ENCODE data around the gene SH3GL2.

SH3GL2 gene

DNA sequence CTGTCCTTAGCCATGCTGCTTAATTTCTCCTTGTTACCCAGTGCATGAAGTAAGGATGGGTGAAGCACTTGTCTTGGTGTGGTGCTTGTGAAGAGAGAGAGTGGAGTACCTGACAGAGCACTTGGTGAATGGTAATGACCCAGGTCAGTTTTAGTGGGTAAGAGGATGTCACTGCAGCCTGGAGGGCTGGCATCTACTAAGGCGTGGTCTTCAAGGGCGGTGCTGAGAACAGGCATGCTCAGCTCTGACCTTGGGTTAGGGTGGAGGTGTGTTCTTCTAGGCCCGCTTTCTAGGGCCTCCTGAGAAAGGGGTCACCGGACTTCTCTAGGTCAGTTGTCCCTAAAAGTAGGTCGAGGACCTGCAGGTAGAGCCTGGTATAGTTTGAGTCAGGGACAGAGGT, 25.7 kb downstream of the SH3GL2 start:
- no peak overlapping the region for H3K4me3 ChIP-seq (ENCODE audit: low read depth, low read length)
- DNase-seq (ENCODE audit: low read depth), result no peak
- TF ChIP-seq, protein P1, sequence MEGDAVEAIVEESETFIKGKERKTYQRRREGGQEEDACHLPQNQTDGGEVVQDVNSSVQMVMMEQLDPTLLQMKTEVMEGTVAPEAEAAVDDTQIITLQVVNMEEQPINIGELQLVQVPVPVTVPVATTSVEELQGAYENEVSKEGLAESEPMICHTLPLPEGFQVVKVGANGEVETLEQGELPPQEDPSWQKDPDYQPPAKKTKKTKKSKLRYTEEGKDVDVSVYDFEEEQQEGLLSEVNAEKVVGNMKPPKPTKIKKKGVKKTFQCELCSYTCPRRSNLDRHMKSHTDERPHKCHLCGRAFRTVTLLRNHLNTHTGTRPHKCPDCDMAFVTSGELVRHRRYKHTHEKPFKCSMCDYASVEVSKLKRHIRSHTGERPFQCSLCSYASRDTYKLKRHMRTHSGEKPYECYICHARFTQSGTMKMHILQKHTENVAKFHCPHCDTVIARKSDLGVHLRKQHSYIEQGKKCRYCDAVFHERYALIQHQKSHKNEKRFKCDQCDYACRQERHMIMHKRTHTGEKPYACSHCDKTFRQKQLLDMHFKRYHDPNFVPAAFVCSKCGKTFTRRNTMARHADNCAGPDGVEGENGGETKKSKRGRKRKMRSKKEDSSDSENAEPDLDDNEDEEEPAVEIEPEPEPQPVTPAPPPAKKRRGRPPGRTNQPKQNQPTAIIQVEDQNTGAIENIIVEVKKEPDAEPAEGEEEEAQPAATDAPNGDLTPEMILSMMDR (IDR thresholded peaks at IDR 0.05; ENCODE audit: insufficient read depth, low read depth, low read length, missing control alignments), result no peak

GRCh38 chr9:17609312-17610005, 30.6 kb downstream of the SH3GL2 start:
- no peak for DNase-seq (ENCODE audit: low read depth)
- TF ChIP-seq, protein P1 (IDR thresholded peaks at IDR 0.05; ENCODE audit: insufficient read depth, low read depth, low read length, missing control alignments), result no peak
- no peak overlapping the region for H3K4me3 ChIP-seq (ENCODE audit: low read depth, low read length)

- DNase-seq (ENCODE audit: low read depth), result no peak
- TF ChIP-seq, protein P1 (IDR thresholded peaks at IDR 0.05; ENCODE audit: insufficient read depth, low read depth, low read length, missing control alignments), result no peak
- H3K4me3 ChIP-seq (ENCODE audit: low read depth, low read length), result no peak overlapping the region
These were observed 32.5 kb downstream of the SH3GL2 start for GRCh38 chr9:17611342-17611741.

GRCh38 chr9:17611917-17612316, 33.1 kb downstream of the SH3GL2 start:
- DNase-seq (ENCODE audit: low read depth), result no peak
- TF ChIP-seq, protein P1 (IDR thresholded peaks at IDR 0.05; ENCODE audit: insufficient read depth, low read depth, low read length, missing control alignments), result no peak
- no peak overlapping the region for H3K4me3 ChIP-seq (ENCODE audit: low read depth, low read length)

GRCh38 chr9:17613758-17614157, 34.9 kb downstream of the SH3GL2 start:
- TF ChIP-seq, protein P1 (IDR thresholded peaks at IDR 0.05; ENCODE audit: insufficient read depth, low read depth, low read length, missing control alignments), result no peak
- no peak overlapping the region for H3K4me3 ChIP-seq (ENCODE audit: low read depth, low read length)
- DNase-seq (ENCODE audit: low read depth), result no peak

DNA sequence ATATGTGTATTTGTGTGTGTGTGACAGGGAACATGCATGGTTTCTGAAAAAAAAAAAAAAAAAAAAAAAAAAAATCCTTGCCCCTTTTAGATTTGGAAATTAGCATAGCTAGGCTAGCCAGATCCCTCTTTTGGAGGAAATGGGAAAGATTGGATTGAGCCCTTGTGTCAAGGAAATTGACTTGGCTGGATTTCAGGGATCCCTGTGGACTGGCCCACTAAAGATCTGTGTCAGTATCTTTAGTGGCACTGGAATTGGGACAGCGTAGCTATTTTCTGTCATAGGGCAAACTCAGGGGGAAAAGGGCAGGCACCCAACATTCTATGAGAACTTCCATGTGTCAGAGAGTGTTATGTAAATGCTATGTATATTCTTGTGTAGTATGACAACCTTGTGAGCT, 35.4 kb downstream of the SH3GL2 start:
- TF ChIP-seq, protein P1 (IDR thresholded peaks at IDR 0.05; ENCODE audit: insufficient read depth, low read depth, low read length, missing control alignments), result no peak

DNA sequence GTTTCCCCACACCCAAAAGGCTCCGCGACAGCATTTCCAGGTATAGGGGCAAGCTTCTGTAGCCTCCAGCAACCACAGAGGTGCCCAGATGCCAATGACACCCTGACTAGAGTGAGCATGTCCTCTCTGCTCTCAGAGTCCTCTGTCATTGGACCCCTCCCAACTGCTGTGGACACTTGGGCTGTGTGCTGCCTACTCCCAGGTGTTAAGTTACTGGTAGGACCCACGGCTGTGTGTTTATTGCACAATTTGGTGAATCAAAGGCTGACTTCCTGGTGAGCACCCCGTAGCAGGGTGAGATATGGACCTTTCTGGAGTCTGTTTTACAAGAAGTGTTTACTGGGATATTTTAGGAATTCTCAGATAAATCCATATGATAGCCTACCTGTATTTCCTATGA, 36.0 kb downstream of the SH3GL2 start:
- no peak for DNase-seq (ENCODE audit: low read depth)
- no peak overlapping the region for H3K4me3 ChIP-seq (ENCODE audit: low read depth, low read length)
- TF ChIP-seq, protein P1 (IDR thresholded peaks at IDR 0.05; ENCODE audit: insufficient read depth, low read depth, low read length, missing control alignments), result no peak

More for the DNA sequence above, 35.4 kb downstream of the SH3GL2 start:
- H3K4me3 ChIP-seq (ENCODE audit: low read depth, low read length), result no peak overlapping the region
- DNase-seq (ENCODE audit: low read depth), result no peak

Measured in GM12865 (cell line).